GM12878 (cell line): ENCODE results near the gene SIL1. TPM values are rescaled to one million over a fixed set of nuclear protein-coding genes. Genes with fewer than 3 reads are reported as not detected.

Experiments used
- ATF2 ChIP-seq: IDR thresholded peaks from 2 replicates; pipeline ENCODE4 v1.6.1; 2012; ENCODE audit warnings: low read length, inconsistent platforms
- BCL11A ChIP-seq: IDR thresholded peaks from 2 replicates; pipeline ENCODE4 v1.6.1; 2011; ENCODE audit warnings: low read depth, low read length
- BCL3 ChIP-seq: IDR thresholded peaks from 2 replicates; pipeline ENCODE4 v1.6.1; 2011; ENCODE audit warnings: borderline replicate concordance, low read depth, mild to moderate bottlenecking, moderate library complexity, low read length; ENCODE audit not compliant: insufficient read depth, poor library complexity, severe bottlenecking
- CHD1 ChIP-seq: IDR thresholded peaks from 2 replicates; pipeline ENCODE4 v1.6.1; 2012; ENCODE audit warnings: low read depth, low read length, improper control_type of control experiment
- E2F4 ChIP-seq: IDR thresholded peaks from 2 replicates; pipeline ENCODE4 v1.6.1; 2012; ENCODE audit warnings: low read depth, low read length, improper control_type of control experiment
- EGR1 ChIP-seq, 2 experiments: IDR thresholded peaks; 1 replicate in 1 of 2; 2 replicates in 1 of 2; pipeline ENCODE4 v1.6.1; 2011 to 2012; ENCODE audit warnings: low read depth in 2 of 2, low read length in 2 of 2, borderline replicate concordance in 1 of 2, mild to moderate bottlenecking in 1 of 2, moderate library complexity in 1 of 2
- EZH2 ChIP-seq: IDR thresholded peaks from 2 replicates; pipeline ENCODE4 v1.6.1; 2012; ENCODE audit warnings: low read depth, mild to moderate bottlenecking, control low read depth, inconsistent platforms, low read length, borderline replicate concordance; ENCODE audit not compliant: control insufficient read depth
- IKZF1 ChIP-seq: fragments of 450-650 bp; conservative IDR thresholded peaks from 2 replicates; pipeline ENCODE4 v1.6.1; 2017; ENCODE audit warnings: antibody characterized with exemption, mild to moderate bottlenecking
- JUND ChIP-seq: IDR thresholded peaks from 2 replicates; pipeline ENCODE4 v1.6.1; 2012; ENCODE audit warnings: low read depth, mild to moderate bottlenecking, low read length, improper control_type of control experiment, moderate library complexity
- KAT2A ChIP-seq: conservative IDR thresholded peaks from 2 replicates; pipeline ENCODE4 v1.6.1; 2011; ENCODE audit warnings: low read depth, low read length; ENCODE audit not compliant: control insufficient read depth
- LARP7 ChIP-seq: fragments of 450-650 bp; IDR thresholded peaks from 2 replicates; pipeline ENCODE4 v1.6.1; 2017; ENCODE audit warnings: mild to moderate bottlenecking
- RBBP5 ChIP-seq: fragments of 200-600 bp; sonication (generic); conservative IDR thresholded peaks from 2 replicates; pipeline ENCODE4 v1.6.1; 2016
- SMC3 ChIP-seq: IDR thresholded peaks from 2 replicates; pipeline ENCODE4 v1.6.1; 2011; ENCODE audit warnings: low read length, improper control_type of control experiment, borderline replicate concordance
- SPI1 ChIP-seq: IDR thresholded peaks from 2 replicates; pipeline ENCODE4 v1.6.1; 2011; ENCODE audit warnings: low read depth, mild to moderate bottlenecking, low read length, moderate library complexity, borderline replicate concordance; ENCODE audit not compliant: insufficient read depth
- TAF1 ChIP-seq: IDR thresholded peaks from 2 replicates; pipeline ENCODE4 v1.6.1; 2011; ENCODE audit warnings: mild to moderate bottlenecking, low read depth, low read length, borderline replicate concordance
- TARDBP ChIP-seq: IDR thresholded peaks from 2 replicates; pipeline ENCODE4 v1.6.1; 2016; ENCODE audit warnings: borderline replicate concordance
- ZBTB33 ChIP-seq: fragments of 450-650 bp; IDR thresholded peaks from 2 replicates; pipeline ENCODE4 v1.6.1; 2017; ENCODE audit warnings: mild to moderate bottlenecking
- ZBTB40 ChIP-seq: fragments of 450-650 bp; IDR thresholded peaks from 2 replicates; pipeline ENCODE4 v1.6.1; 2016; ENCODE audit warnings: mild to moderate bottlenecking, moderate library complexity, borderline replicate concordance
- ZNF384 ChIP-seq: IDR thresholded peaks from 2 replicates; pipeline ENCODE4 v1.6.1; 2012; ENCODE audit warnings: low read depth, mild to moderate bottlenecking, low read length, improper control_type of control experiment, borderline replicate concordance
- polyA plus RNA-seq, 11 experiments: library from polyadenylated mRNA; depleted of rRNA in 4 of 11; unstranded in 6 of 11; stranded (reverse) in 5 of 11; fragments of >200 nt; fragmentation: Nextera tagmentation in 4 of 11; fragmentation: Illumina TruSeq in 1 of 11; extraction: Ambion mirVana in 4 of 11; extraction: Trizol in 1 of 11; gene quantifications; 1 replicate in 1 of 11; 2 replicates in 10 of 11; pipeline versions ENCODE4 v1.2.1 to v1.2.3, GENCODE V29; 2011 to 2016; ENCODE audit warnings: inconsistent platforms in 2 of 11, missing spikeins in 2 of 11, low read depth in 1 of 11
- total RNA-seq, 4 experiments: library from RNA; depleted of rRNA in 3 of 4; stranded (reverse); fragments of >200 nt in 3 of 4; fragmentation: Illumina TruSeq in 1 of 4; extraction: Trizol in 1 of 4; gene quantifications; 2 replicates each; pipeline versions ENCODE4 v1.2.1 to v1.2.3, GENCODE V29; 2013 to 2021

Gene SIL1
- total and polyA plus RNA-seq, 10 of the 15 experiments (the other 5 are each of a cell fraction or from before 2014, with no cell fraction given): 4.1 to 49.8 (median 29.4) TPM

- TF ChIP-seq ZBTB40 (no peak), ZBTB33 (no peak), IKZF1 (peak; percentile 72), LARP7 (peak; percentile 82), TAF1 (peak; percentile 92), CHD1 (no peak), BCL3 (no peak), TARDBP (no peak), ATF2 (no peak), EZH2 (no peak), BCL11A (no peak), E2F4 (no peak), JUND (no peak), ZNF384 (no peak), SPI1 (no peak), SMC3 (no peak), KAT2A (no peak), RBBP5 (no peak), EGR1 (IDR thresholded peaks at IDR 0.05; ENCODE audit: borderline replicate concordance in 1 of 2, low read depth in 2 of 2, low read length in 2 of 2) (no peak)
Observed at GRCh38 chr5:139197710-139198669, at the start of gene SIL1 (continued).
